H4 (cell line): ENCODE measurements around the gene GZMA. TPM values are rescaled to one million over a fixed set of nuclear protein-coding genes. Genes with fewer than 3 reads are reported as not detected.
"Not testable (repeated sequence)": the region's sequence is repeated elsewhere in the genome, so short reads cannot be mapped to it uniquely, and the experiment has no call there.

Source experiments
- DNase-seq: peaks from one replicate; pipeline ENCODE4 v3.0.0-alpha.2; 2015; ENCODE audit warnings: low spot score
- total RNA-seq: library from RNA; depleted of rRNA; stranded (reverse); fragments of >200 nt; shearing (Covaris generic); gene quantifications from 2 replicates; pipeline ENCODE4 v1.2.3, GENCODE V29; 2014; rRNA removed

GZMA gene
- not detected in 2 replicates for total RNA-seq

- DNase-seq, result no peak
These were observed at the start of gene GZMA for GRCh38 chr5:55102348-55102747. Gene GZMA, plus strand, starts transcription at chr5:55102646. Its CDS starts 37 bp downstream, at chr5:55102683.

DNA sequence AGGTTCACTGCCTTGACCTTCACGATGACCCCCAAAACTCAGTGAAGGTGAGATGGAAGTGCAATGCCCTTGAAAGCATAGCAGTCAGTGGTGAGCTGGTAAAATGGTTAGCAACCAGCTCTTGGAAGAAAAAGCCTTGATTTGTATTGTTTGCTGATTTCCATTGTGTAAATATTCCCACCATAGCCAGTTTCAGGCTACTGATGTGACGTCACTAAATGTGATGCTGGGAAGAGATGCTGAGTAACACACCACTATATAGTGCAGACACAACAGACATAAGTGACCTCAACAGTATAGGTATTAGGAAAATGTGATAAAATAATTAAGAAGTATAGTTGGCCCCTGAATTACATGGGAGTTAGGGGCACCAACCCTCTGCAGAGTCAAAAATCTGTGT, 47.3 kb upstream of the GZMA start:
- no peak for DNase-seq

- no peak for DNase-seq
These were observed 40.2 kb upstream of the GZMA start for GRCh38 chr5:55062039-55062779.

GRCh38 chr5:55063220-55063863, 39.1 kb upstream of the GZMA start:
- DNase-seq, result no peak

GRCh38 chr5:55063899-55064298, 38.5 kb upstream of the GZMA start:
- no peak for DNase-seq

DNA sequence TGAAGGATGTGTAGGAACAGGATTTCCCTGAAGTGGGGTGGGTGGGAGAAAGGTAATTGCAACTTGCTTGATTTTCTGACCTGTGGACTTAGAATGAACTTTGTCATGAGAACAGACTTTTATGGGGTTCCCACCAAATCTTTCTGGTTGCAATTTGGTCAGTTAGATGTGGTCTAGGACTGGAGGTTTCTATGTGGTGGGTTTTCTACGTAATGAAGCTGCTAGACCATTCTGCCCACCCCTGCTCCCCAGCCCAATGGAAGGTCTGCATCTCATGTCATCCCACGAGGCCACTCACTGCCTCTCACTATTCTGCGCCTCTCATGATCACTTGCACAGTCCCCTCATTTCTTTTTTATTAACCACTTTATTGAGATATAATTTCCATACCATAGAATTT, 37.9 kb upstream of the GZMA start:
- DNase-seq, result no peak

DNA sequence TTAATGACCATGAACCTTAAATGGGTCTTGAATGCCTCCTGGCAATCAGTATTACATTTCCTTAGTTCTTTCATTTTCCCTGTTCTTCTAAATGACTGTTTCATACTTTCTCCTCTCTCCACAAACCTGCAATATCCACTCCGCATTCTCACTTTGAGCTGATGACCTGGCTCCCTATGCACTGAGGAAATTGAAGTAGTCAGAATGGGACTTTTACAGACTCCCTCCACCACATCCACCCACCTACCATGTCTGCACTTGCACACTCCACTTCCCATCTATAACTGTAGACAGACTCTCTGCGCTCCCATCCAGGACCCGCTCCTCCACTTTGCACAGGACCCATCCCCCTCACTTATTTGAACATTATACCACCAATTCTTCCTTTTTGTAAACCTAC, 36.2 kb upstream of the GZMA start:
- DNase-seq, result no peak

GRCh38 chr5:55070968-55071367, 31.5 kb upstream of the GZMA start:
- DNase-seq, result no peak

DNA sequence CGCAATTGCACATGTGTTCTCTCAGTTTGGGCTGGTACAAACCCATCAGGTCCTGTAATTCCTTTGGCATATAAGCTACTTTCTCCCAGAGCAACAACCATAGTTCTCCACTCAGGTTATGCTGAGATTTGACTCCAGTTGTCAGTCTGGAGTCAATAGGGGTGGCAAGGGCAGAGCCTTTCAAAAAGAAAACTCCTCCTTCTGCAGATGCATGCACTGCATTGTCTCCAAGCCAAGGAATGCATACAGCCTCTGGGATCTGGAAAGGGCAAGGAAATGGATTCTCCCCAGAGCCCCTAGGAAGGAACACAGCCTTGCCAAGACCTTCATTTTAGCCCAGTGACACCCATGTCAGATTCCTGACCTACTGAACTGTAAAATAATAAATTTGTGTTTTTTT, 31.0 kb upstream of the GZMA start:
- DNase-seq, result no peak

DNA sequence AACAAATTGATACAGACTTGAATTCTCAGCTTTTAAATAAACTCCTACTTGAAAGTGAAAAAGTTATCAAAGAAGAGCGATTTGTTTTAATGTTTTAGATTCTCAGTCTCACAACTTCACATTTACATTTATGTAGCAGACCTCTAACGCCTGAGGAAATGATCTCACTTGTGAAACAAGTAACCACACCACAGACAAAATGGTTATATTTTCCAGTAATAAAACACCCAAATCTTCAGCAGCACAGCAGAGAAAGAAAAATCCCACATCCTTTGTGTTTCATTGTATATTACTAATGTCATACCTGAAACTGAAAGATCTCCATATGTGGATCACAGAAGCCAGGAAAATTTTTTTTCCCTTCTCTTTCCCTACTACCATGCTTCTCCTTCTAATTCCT, 29.8 kb upstream of the GZMA start:
- no peak for DNase-seq

- DNase-seq, result no peak
These were observed 29.2 kb upstream of the GZMA start for GRCh38 chr5:55073211-55073610.

GRCh38 chr5:55081541-55081940, 20.9 kb upstream of the GZMA start:
- no peak for DNase-seq

DNA sequence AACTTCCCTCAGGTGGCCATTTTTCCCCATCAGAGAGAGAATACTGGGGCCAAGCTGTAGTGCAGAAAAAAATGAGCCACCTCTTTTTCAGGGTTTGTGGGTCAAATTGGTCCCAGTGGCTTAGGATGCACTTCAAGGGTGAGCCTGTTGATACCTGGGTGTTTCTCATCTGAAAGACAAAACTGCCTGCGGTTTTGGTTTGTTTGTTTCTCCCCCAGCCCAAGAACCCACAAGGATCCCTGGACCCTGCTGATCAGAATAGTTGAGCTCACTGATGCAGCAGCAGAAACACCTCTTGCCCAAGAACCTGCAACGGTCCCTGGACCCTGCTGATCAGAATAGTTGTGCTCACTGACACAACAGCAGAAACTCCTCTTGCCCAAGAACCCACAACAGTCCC, 13.1 kb upstream of the GZMA start:
- not testable (repeated sequence) for DNase-seq

- not testable (repeated sequence) for DNase-seq
These were observed 11.4 kb upstream of the GZMA start for GRCh38 chr5:55091011-55091410.

- no peak for DNase-seq
These were observed 6.3 kb upstream of the GZMA start for GRCh38 chr5:55096182-55096581.

- no peak for DNase-seq
These were observed 5.6 kb upstream of the GZMA start for GRCh38 chr5:55096861-55097260.

GRCh38 chr5:55101148-55101547, 1.3 kb upstream of the GZMA start:
- DNase-seq, result not testable (repeated sequence)

DNA sequence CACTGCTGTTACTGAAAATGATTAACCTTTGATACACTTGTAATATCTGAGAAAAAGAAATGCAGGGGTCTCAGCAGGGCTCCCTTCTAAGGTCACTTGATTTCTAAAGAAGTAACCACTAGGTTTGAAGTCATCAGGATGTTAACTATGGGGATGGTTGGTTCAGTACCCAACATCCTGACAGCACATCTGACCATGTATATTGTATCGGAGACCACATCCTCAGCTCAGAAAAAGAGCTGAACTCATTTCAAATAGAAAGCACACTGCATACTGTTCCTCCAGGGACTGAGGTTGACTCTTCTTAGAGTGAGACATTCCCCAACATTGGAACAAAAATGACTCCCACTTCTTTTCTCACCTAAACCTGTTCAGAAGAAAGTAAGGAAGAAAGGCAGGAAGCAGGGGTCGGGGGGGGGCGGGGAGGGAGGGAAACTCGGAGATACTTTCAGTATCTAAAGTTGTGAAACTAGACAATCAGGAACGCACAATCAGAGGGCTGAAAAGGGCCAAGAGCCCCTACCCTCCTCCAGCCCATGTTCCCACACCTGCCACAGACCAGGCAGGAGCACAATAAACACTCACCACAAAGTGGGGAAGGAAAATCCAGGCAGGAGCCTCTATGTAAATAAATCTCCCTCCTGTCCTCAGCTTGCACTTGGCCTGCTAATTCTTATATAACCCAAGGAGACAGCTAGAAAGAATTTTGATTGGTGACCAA, 730 bp upstream of the GZMA start:
- DNase-seq, result no peak

- no peak for DNase-seq
These were observed 1.8 kb downstream of the GZMA start for GRCh38 chr5:55104036-55104772.

DNA sequence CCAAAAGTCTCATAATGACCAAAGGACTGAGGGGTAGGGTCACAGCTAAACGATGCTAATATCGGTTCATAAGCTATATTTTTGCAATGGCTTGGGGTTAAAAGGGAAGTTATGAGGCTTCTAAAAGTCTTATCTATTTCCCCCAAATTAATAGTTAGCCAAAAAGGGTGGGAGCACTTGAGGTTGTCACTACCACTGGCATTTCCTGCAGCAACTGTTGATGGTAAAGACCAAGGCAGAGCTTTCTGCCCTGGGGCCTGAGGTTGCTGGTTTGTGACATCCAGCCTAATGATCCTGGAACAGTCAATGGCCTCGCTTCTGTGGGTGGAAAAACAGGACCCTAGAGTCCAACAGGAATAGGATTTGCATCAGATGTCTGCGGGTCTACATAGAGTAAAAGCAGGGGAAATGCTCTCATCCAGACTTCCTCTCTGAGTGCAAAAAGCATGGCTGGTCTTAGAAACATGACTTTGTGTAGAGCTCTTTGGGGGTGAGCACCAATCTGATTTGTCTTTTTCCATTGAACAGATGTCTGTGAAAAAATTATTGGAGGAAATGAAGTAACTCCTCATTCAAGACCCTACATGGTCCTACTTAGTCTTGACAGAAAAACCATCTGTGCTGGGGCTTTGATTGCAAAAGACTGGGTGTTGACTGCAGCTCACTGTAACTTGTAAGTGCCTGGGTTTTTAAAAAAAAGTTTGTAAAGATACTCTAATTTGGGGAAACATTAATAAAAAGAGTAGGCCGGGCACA, 2.7 kb downstream of the GZMA start:
- no peak for DNase-seq

DNA sequence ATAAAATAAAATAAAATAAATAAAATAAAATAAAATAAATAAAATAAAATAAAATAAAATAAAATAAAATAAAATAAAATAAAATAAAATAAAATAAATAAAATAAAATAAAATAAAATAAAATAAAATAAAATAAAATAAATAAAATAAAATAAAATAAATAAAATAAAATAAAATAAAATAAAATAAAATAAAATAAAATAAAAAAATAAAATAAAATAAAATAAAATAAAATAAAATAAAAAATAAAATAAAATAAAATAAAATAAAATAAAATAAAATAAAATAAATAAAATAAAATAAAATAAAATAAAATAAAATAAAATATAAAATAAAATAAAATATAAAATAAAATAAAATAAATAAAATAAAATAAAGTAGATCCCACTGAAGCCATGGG, 3.5 kb downstream of the GZMA start:
- DNase-seq, result not testable (repeated sequence)
